HPDE6-E6E7 (cell line): ENCODE data around the gene ANKMY1.
A peak's percentile ranks its signal among the peaks of the same experiment; 100 is the strongest.

Experiments
- DNase-seq: peaks from one replicate; pipeline ENCODE4 v3.0.0; 2011; ENCODE audit warnings: missing footprints; ENCODE audit errors: extremely low spot score

The ANKMY1 gene

GRCh38 chr2:240557808-240558207 is at the start of gene ANKMY1:
TSS of gene ANKMY1 (minus strand) at chr2:240557988. CDS start at chr2:240557335, 653 bp downstream.
- DNase-seq, result peak; percentile 93

GRCh38 chr2:240605867-240606743 is 48.3 kb upstream of the ANKMY1 start:
- no peak for DNase-seq

- DNase-seq, result no peak
These were observed 47.3 kb upstream of the ANKMY1 start for GRCh38 chr2:240604939-240605716.

- peak; percentile 36 for DNase-seq
These were observed 46.6 kb upstream of the ANKMY1 start for GRCh38 chr2:240604291-240604938.

- DNase-seq, result no peak
These were observed 46.1 kb upstream of the ANKMY1 start for GRCh38 chr2:240603846-240604245.

GRCh38 chr2:240603081-240603835 is 45.5 kb upstream of the ANKMY1 start:
- no peak for DNase-seq

- DNase-seq, result no peak
These were observed 44.7 kb upstream of the ANKMY1 start for GRCh38 chr2:240602266-240603050.

- DNase-seq, result no peak
These were observed 44.0 kb upstream of the ANKMY1 start for GRCh38 chr2:240601831-240602160.

- DNase-seq, result no peak
These were observed 43.5 kb upstream of the ANKMY1 start for GRCh38 chr2:240601061-240601830.

- no peak for DNase-seq
These were observed 42.7 kb upstream of the ANKMY1 start for GRCh38 chr2:240600451-240600961.

GRCh38 chr2:240599141-240599583 is 41.4 kb upstream of the ANKMY1 start:
- no peak for DNase-seq

GRCh38 chr2:240598311-240598911 is 40.6 kb upstream of the ANKMY1 start:
- DNase-seq, result no peak

- no peak for DNase-seq
These were observed 39.8 kb upstream of the ANKMY1 start for GRCh38 chr2:240597419-240598181.

- DNase-seq, result no peak
These were observed 39.2 kb upstream of the ANKMY1 start for GRCh38 chr2:240597054-240597418.

- DNase-seq, result no peak
These were observed 38.7 kb upstream of the ANKMY1 start for GRCh38 chr2:240596491-240596931.

- DNase-seq, result no peak
These were observed 38.3 kb upstream of the ANKMY1 start for GRCh38 chr2:240596080-240596460.

- no peak for DNase-seq
These were observed 37.7 kb upstream of the ANKMY1 start for GRCh38 chr2:240595381-240596079.
